HEK293 (cell line): ENCODE measurements around the gene RIPOR1.

Experiments used
- CTCF ChIA-PET: fragments of 350-600 bp; formaldehyde crosslinking; extraction: SDS; loops from one replicate; lab custom pipeline; 2021; ENCODE audit warnings: antibody characterized with exemption; lab: Yijun Ruan, JAX
- POLR2A ChIA-PET: fragments of 300-600 bp; formaldehyde crosslinking; extraction: SDS; loops from one replicate; lab custom pipeline; 2020; ENCODE audit warnings: antibody characterized with exemption, inconsistent platforms; lab: Yijun Ruan, JAX
- H3K27ac ChIP-seq: fragments of 200-500 bp; sonication (Bioruptor generic); 2 replicates; pipeline ENCODE4 v1.5.1; 2014; ENCODE audit warnings: low read depth, low read length, control low read depth, inconsistent platforms; ENCODE audit errors: extremely low read depth
- H3K36me3 ChIP-seq, 2 experiments: fragments of 200-500 bp in 1 of 2; sonication (Bioruptor generic) in 1 of 2; 1 replicate in 1 of 2; 2 replicates in 1 of 2; pipeline ENCODE4 v1.5.1; 2014 to 2017; ENCODE audit warnings: inconsistent platforms in 2 of 2, low read length in 2 of 2; ENCODE audit not compliant: control insufficient read depth in 2 of 2, insufficient read depth in 1 of 2
- H3K4me1 ChIP-seq: fragments of 200-500 bp; sonication (Bioruptor generic); 2 replicates; pipeline ENCODE4 v1.5.1; 2014; ENCODE audit warnings: mild to moderate bottlenecking, low read length, inconsistent platforms; ENCODE audit not compliant: control insufficient read depth, insufficient read depth
- H3K4me3 ChIP-seq: 2 replicates; pipeline ENCODE4 v1.5.1; 2011; ENCODE audit warnings: low read depth, mild to moderate bottlenecking, control low read depth, low read length, moderate library complexity
- H3K9me3 ChIP-seq: fragments of 200-500 bp; sonication (Bioruptor generic); 2 replicates; pipeline ENCODE4 v1.5.1; 2014; ENCODE audit warnings: low read depth, low read length, inconsistent platforms; ENCODE audit not compliant: control insufficient read depth, insufficient read depth
- CTCF ChIP-seq: fragments of 450-650 bp; formaldehyde crosslinking; IDR thresholded peaks from 2 replicates; pipeline ENCODE4 v1.5.1; 2016; ENCODE audit warnings: missing biosample characterization, missing genetic modification characterization
- IKZF3 ChIP-seq: fragments of 450-650 bp; IDR thresholded peaks from 2 replicates; pipeline ENCODE4 v1.5.0; 2018; ENCODE audit warnings: missing biosample characterization, mild to moderate bottlenecking, missing genetic modification characterization, moderate library complexity
- SALL2 ChIP-seq: fragments of 450-650 bp; formaldehyde crosslinking; IDR thresholded peaks from 2 replicates; pipeline ENCODE4 v1.5.0; 2017; ENCODE audit warnings: missing biosample characterization, mild to moderate bottlenecking, missing genetic modification characterization, borderline replicate concordance
- SCRT2 ChIP-seq: fragments of 450-650 bp; formaldehyde crosslinking; IDR thresholded peaks from 2 replicates; pipeline ENCODE4 v1.5.1; 2016; ENCODE audit warnings: missing biosample characterization, missing genetic modification characterization
- SP3 ChIP-seq: fragments of 450-650 bp; formaldehyde crosslinking; IDR thresholded peaks from 2 replicates; pipeline ENCODE4 v1.5.1; 2016; ENCODE audit warnings: missing biosample characterization, missing genetic modification characterization
- TSHZ1 ChIP-seq: fragments of 450-650 bp; formaldehyde crosslinking; IDR thresholded peaks from 2 replicates; pipeline ENCODE4 v1.5.1; 2016; ENCODE audit warnings: missing biosample characterization, missing genetic modification characterization, borderline replicate concordance
- ZBTB11 ChIP-seq: fragments of 450-650 bp; formaldehyde crosslinking; conservative IDR thresholded peaks from 2 replicates; pipeline ENCODE4 v1.5.1; 2016; ENCODE audit warnings: low read depth, missing biosample characterization, missing genetic modification characterization
- ZBTB20 ChIP-seq: fragments of 450-650 bp; formaldehyde crosslinking; IDR thresholded peaks from 2 replicates; pipeline ENCODE4 v1.5.1; 2016; ENCODE audit warnings: missing biosample characterization, missing genetic modification characterization
- ZBTB49 ChIP-seq: fragments of 450-650 bp; formaldehyde crosslinking; IDR thresholded peaks from 2 replicates; pipeline ENCODE4 v1.5.1; 2016; ENCODE audit warnings: missing biosample characterization, missing genetic modification characterization, low read depth
- ZFP69B ChIP-seq: fragments of 450-650 bp; formaldehyde crosslinking; IDR thresholded peaks from 2 replicates; pipeline ENCODE4 v1.5.1; 2016; ENCODE audit warnings: missing biosample characterization, missing genetic modification characterization
- ZNF140 ChIP-seq: fragments of 450-650 bp; formaldehyde crosslinking; IDR thresholded peaks from 2 replicates; pipeline ENCODE4 v1.5.1; 2016; ENCODE audit warnings: missing biosample characterization, missing genetic modification characterization
- ZNF23 ChIP-seq: fragments of 450-650 bp; formaldehyde crosslinking; IDR thresholded peaks from 2 replicates; pipeline ENCODE4 v1.5.1; 2016; ENCODE audit warnings: missing biosample characterization, missing genetic modification characterization, borderline replicate concordance
- ZNF513 ChIP-seq: fragments of 450-650 bp; IDR thresholded peaks from 2 replicates; pipeline ENCODE4 v1.5.1; 2018; ENCODE audit warnings: missing biosample characterization, missing genetic modification characterization
- ZNF600 ChIP-seq: fragments of 450-650 bp; formaldehyde crosslinking; IDR thresholded peaks from 2 replicates; pipeline ENCODE4 v1.5.1; 2016; ENCODE audit warnings: missing biosample characterization, missing genetic modification characterization
- ZNF623 ChIP-seq: fragments of 450-650 bp; formaldehyde crosslinking; IDR thresholded peaks from 2 replicates; pipeline ENCODE4 v1.5.1; 2016; ENCODE audit warnings: missing biosample characterization, missing genetic modification characterization
- ZNF670 ChIP-seq: fragments of 450-650 bp; formaldehyde crosslinking; IDR thresholded peaks from 2 replicates; pipeline ENCODE4 v1.5.1; 2016; ENCODE audit warnings: missing biosample characterization, missing genetic modification characterization, low read depth
- ZSCAN18 ChIP-seq: fragments of 450-650 bp; formaldehyde crosslinking; IDR thresholded peaks from 2 replicates; pipeline ENCODE4 v1.5.1; 2016; ENCODE audit warnings: missing biosample characterization, missing genetic modification characterization
- TF ChIP-seq, protein P1 (sequence below): fragments of 450-650 bp; formaldehyde crosslinking; optimal IDR thresholded peaks from 2 replicates; pipeline ENCODE3; 2016; ENCODE audit warnings: missing biosample characterization, mild to moderate bottlenecking, missing genetic modification characterization

The RIPOR1 gene

GRCh38 chr16:67563708-67564468 lies 35.3 kb downstream of the RIPOR1 start (continued):
- TF ChIP-seq ZBTB49 (tag by site-specific recombination) (no peak), SCRT2 (peak; percentile 84), ZNF623 (no peak), ZBTB11 (tag by site-specific recombination) (no peak), CTCF (tag by site-specific recombination) (no peak)
- TF ChIP-seq, protein P1, sequence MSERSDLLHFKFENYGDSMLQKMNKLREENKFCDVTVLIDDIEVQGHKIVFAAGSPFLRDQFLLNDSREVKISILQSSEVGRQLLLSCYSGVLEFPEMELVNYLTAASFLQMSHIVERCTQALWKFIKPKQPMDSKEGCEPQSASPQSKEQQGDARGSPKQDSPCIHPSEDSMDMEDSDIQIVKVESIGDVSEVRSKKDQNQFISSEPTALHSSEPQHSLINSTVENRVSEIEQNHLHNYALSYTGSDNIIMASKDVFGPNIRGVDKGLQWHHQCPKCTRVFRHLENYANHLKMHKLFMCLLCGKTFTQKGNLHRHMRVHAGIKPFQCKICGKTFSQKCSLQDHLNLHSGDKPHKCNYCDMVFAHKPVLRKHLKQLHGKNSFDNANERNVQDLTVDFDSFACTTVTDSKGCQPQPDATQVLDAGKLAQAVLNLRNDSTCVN (tag by site-specific recombination): no peak

GRCh38 chr16:67565470-67566100 lies 37.0 kb downstream of the RIPOR1 start:
- ChIA-PET POLR2A (interaction anchor here (0.7 kb wide), 1 partner anchor 100 kb away, joined by 5 read pairs; no protein-coding TSS in a partner anchor), CTCF (interaction anchor here (0.5 to 1.5 kb wide), 4 partner anchors 24 to 1045 kb away, joined by 3 to 4 read pairs (median 3); no protein-coding TSS in a partner anchor)
- Histone ChIP-seq H3K9me3 (no peaks in the 10 kb centered on the region), H3K27ac (no peak overlapping the region), H3K4me3 (no peak overlapping the region), H3K36me3 (no peaks in the 10 kb centered on the region; a peak in 1 of 3 replicates), H3K4me1 (peaks cover 9% of the 10 kb centered on the region; the same call in 1 of the 2 replicates)
- no peak for TF ChIP-seq ZNF600
- no peak for TF ChIP-seq ZSCAN18
- no peak for TF ChIP-seq ZFP69B
- TF ChIP-seq SP3 (tag by site-specific recombination): no peak
- TF ChIP-seq ZNF140 (tag by site-specific recombination): no peak
- no peak for TF ChIP-seq ZBTB20 (tag by site-specific recombination)
- TF ChIP-seq ZNF670: no peak
- no peak for TF ChIP-seq ZNF23 (tag by site-specific recombination)
- no peak for TF ChIP-seq ZNF513 (tag by site-specific recombination)
- no peak for TF ChIP-seq TSHZ1 (tag by site-specific recombination)
- no peak for TF ChIP-seq SALL2
- TF ChIP-seq IKZF3 (tag by site-specific recombination): no peak
- TF ChIP-seq, all 188 proteins: peak for 0
